ENCODE results near the gene UACA. TPM values are rescaled to one million over a fixed set of nuclear protein-coding genes. Genes with fewer than 3 reads are reported as not detected.

Gene UACA
- total RNA-seq, 2 experiments from 2014 or later: 1.1 to 1.5 TPM

DNA sequence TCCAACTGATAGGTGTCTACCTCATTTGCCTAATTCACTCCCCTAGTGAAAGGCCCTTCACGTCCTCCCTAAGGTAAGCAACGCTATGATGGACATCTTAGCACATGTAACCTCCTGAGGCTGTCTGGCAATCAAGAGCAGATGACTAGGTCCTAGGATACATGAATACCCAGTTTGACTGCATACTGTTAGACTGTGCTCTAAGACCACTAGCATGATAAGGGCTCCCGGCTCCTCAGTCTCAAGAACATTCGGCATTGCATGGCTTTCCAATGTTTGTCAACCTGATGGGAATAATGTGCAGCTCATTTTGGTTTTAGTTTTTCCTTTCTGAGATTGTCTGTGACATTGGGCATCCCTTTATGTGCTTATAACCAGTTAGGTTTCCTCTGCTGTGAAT is 152.1 kb downstream of the UACA start:
- Mint-ChIP-seq H3K27ac (no peak overlapping the region), H3K9me3 (no peaks in the 10 kb centered on the region), H3K36me3 (ENCODE audit: low read depth) (no peaks in the 10 kb centered on the region), H3K4me1 (ENCODE audit: low read depth) (no peaks in the 10 kb centered on the region), H3K27me3 (no peaks in the 10 kb centered on the region), H3K4me3 (no peak overlapping the region)
- intact Hi-C loops (cut with DNase I, micrococcal nuclease): no loop called here
- Histone ChIP-seq H3K4me3 (ENCODE audit: low read length) (no peak overlapping the region), H3K27me3 (ENCODE audit: control insufficient read depth in 1 of 2, insufficient read depth in 2 of 2, low read length in 2 of 2) (no peaks in the 10 kb centered on the region), H3K4me1 (ENCODE audit: insufficient read depth, low read length) (no peaks in the 10 kb centered on the region), H3K36me3 (ENCODE audit: insufficient read depth, low read length) (no peaks in the 10 kb centered on the region), H3K27ac (ENCODE audit: low read depth in 1 of 2, low read length in 2 of 2) (no peak overlapping the region), H3K9me3 (ENCODE audit: control insufficient read depth in 1 of 2, insufficient read depth in 1 of 2, low read length in 2 of 2) (no peaks in the 10 kb centered on the region)
- DNase-seq (no peak), ATAC-seq (ENCODE audit: poor library complexity) (no peak)
- CTCF ChIA-PET: no interaction called here
- POLR2A ChIA-PET: no interaction called here
- TF ChIP-seq, protein P1, sequence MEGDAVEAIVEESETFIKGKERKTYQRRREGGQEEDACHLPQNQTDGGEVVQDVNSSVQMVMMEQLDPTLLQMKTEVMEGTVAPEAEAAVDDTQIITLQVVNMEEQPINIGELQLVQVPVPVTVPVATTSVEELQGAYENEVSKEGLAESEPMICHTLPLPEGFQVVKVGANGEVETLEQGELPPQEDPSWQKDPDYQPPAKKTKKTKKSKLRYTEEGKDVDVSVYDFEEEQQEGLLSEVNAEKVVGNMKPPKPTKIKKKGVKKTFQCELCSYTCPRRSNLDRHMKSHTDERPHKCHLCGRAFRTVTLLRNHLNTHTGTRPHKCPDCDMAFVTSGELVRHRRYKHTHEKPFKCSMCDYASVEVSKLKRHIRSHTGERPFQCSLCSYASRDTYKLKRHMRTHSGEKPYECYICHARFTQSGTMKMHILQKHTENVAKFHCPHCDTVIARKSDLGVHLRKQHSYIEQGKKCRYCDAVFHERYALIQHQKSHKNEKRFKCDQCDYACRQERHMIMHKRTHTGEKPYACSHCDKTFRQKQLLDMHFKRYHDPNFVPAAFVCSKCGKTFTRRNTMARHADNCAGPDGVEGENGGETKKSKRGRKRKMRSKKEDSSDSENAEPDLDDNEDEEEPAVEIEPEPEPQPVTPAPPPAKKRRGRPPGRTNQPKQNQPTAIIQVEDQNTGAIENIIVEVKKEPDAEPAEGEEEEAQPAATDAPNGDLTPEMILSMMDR (IDR thresholded peaks at IDR 0.05): no peak

DNA sequence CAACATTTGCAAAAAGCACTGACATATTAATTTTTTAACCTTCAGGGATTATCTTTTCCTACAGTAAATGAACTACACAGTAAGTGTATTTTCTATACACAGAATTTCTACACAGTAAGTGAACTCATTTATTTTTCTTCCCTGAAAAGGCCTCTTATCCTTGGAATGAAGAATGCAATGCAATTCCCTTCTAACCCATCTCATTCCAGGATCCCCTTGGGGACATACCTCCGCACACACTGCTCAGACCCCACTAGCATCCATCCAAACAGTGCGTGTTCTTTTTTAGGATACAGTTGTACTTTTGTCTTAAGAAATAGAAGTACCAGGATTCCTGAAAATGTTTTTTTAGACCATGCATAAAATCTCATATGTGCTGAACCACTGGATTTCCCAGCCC is 152.8 kb downstream of the UACA start:
- intact Hi-C loops (cut with DNase I, micrococcal nuclease): no loop called here
- no peaks in the 10 kb centered on the region for H3K27me3 ChIP-seq (ENCODE audit: control insufficient read depth in 1 of 2, insufficient read depth in 2 of 2, low read length in 2 of 2)
- H3K4me3 ChIP-seq (ENCODE audit: low read length): no peak overlapping the region
- no peaks in the 10 kb centered on the region for H3K36me3 ChIP-seq (ENCODE audit: insufficient read depth, low read length)
- H3K27ac Mint-ChIP-seq: no peak overlapping the region
- DNase-seq (no peak), ATAC-seq (ENCODE audit: poor library complexity) (no peak)
- H3K4me1 ChIP-seq (ENCODE audit: insufficient read depth, low read length): no peaks in the 10 kb centered on the region
- no peak overlapping the region for H3K27ac ChIP-seq (ENCODE audit: low read depth in 1 of 2, low read length in 2 of 2)
- no peaks in the 10 kb centered on the region for H3K4me1 Mint-ChIP-seq (ENCODE audit: low read depth)
- H3K36me3 Mint-ChIP-seq (ENCODE audit: low read depth): no peaks in the 10 kb centered on the region
- CTCF ChIA-PET: no interaction called here
- POLR2A ChIA-PET: no interaction called here
- TF ChIP-seq, protein P1 (IDR thresholded peaks at IDR 0.05): no peak
- no peaks in the 10 kb centered on the region for H3K9me3 ChIP-seq (ENCODE audit: control insufficient read depth in 1 of 2, insufficient read depth in 1 of 2, low read length in 2 of 2)
- H3K4me3 Mint-ChIP-seq: no peak overlapping the region
- H3K9me3 Mint-ChIP-seq: no peaks in the 10 kb centered on the region
- H3K27me3 Mint-ChIP-seq: no peaks in the 10 kb centered on the region

DNA sequence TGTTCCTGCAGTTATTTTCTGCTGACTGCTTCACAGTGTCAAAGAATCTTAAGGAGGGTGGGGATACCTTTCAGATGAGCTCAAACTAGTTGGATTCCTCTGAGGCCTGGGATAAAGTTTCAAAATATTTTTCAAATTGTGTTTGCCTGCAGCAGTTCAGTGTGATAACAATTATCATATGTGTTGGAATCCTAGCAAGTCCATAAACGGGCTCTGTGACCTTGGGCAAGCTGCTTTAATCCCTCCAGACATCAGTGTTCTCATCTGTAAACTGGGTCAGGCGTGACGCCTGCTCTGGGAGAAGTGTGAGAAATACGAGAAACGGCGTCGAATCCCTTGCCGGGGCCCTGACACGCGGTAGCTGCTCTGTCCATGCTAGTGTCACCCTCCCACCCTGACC is 153.5 kb downstream of the UACA start:
- POLR2A ChIA-PET: no interaction called here
- Histone ChIP-seq H3K27ac (ENCODE audit: low read depth in 1 of 2, low read length in 2 of 2) (no peak overlapping the region), H3K36me3 (ENCODE audit: insufficient read depth, low read length) (no peaks in the 10 kb centered on the region), H3K9me3 (ENCODE audit: control insufficient read depth in 1 of 2, insufficient read depth in 1 of 2, low read length in 2 of 2) (no peaks in the 10 kb centered on the region), H3K4me1 (ENCODE audit: insufficient read depth, low read length) (no peaks in the 10 kb centered on the region), H3K4me3 (ENCODE audit: low read length) (no peak overlapping the region), H3K27me3 (ENCODE audit: control insufficient read depth in 1 of 2, insufficient read depth in 2 of 2, low read length in 2 of 2) (no peaks in the 10 kb centered on the region)
- no peaks in the 10 kb centered on the region for H3K4me1 Mint-ChIP-seq (ENCODE audit: low read depth)
- CTCF ChIA-PET: no interaction called here
- H3K9me3 Mint-ChIP-seq: no peaks in the 10 kb centered on the region
- TF ChIP-seq, protein P1 (IDR thresholded peaks at IDR 0.05): no peak
- DNase-seq (no peak), ATAC-seq (ENCODE audit: poor library complexity) (no peak)
- H3K27me3 Mint-ChIP-seq: no peaks in the 10 kb centered on the region
- intact Hi-C loops (cut with DNase I, micrococcal nuclease): no loop called here
- no peak overlapping the region for H3K4me3 Mint-ChIP-seq
- H3K27ac Mint-ChIP-seq: no peak overlapping the region
- H3K36me3 Mint-ChIP-seq (ENCODE audit: low read depth): no peaks in the 10 kb centered on the region

Measured in CD4-positive, alpha-beta T cell (primary cell).